Measurements from ENCODE around the gene ZMIZ1. TPM values are rescaled to one million over a fixed set of nuclear protein-coding genes. Genes with fewer than 3 reads are reported as not detected.
A peak's percentile ranks its signal among the peaks of the same experiment; 100 is the strongest.

Gene ZMIZ1
- total and polyA plus RNA-seq, 2 donors from 2014 or later: 14.2 to 97.6 TPM

DNA sequence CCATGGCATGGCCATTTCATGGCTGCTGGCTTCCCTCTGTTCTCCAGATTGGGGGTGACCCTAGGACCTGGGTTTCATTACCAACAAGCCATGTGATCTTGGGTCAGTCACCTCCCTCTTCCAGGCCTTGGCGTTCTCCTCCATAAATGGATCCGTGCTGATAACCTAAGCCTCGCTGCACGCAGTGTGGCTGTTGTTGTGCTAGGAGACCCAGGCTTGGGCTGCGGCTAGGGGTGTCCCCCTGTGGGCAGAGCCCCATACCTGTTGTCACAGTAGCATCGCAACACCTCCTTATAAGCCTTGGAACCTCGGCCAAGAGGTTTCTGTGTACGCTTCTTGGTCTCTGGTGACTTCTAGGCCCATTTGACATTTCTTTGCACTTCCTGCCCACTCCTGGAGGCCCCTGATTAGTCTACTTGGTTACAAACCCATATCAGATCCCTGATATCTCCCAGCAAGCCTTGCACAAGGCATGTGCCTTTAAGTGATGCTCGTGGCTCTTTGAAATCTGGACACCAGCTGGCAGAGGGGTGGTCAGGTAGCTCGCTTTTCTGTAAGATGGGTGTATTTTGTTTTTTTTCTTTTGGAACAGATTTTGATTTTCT is 23.6 kb downstream of the ZMIZ1 start:
- peaks cover 0 to 82% (median 61%) of the 10 kb centered on the region in 3 donors for H3K4me1 ChIP-seq (ENCODE audit: control insufficient read depth in 2 of 3, insufficient read depth in 2 of 3, low read depth in 1 of 3, low read length in 3 of 3)
- no peak for FAIRE-seq

GRCh38 chr10:79093658-79094411 is 25.1 kb downstream of the ZMIZ1 start:
- H3K9ac ChIP-seq (ENCODE audit: low read length in 3 of 3): peak overlapping the region in 1 of 3 donors; percentile 63
- FAIRE-seq (no peak), DNase-seq (peak in 4 of 5 donors; percentile 36 to 92 (median 54))
- H3K4me3 ChIP-seq (ENCODE audit: low read length in 3 of 3): no peak overlapping the region
- TF ChIP-seq, protein P1, sequence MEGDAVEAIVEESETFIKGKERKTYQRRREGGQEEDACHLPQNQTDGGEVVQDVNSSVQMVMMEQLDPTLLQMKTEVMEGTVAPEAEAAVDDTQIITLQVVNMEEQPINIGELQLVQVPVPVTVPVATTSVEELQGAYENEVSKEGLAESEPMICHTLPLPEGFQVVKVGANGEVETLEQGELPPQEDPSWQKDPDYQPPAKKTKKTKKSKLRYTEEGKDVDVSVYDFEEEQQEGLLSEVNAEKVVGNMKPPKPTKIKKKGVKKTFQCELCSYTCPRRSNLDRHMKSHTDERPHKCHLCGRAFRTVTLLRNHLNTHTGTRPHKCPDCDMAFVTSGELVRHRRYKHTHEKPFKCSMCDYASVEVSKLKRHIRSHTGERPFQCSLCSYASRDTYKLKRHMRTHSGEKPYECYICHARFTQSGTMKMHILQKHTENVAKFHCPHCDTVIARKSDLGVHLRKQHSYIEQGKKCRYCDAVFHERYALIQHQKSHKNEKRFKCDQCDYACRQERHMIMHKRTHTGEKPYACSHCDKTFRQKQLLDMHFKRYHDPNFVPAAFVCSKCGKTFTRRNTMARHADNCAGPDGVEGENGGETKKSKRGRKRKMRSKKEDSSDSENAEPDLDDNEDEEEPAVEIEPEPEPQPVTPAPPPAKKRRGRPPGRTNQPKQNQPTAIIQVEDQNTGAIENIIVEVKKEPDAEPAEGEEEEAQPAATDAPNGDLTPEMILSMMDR (IDR thresholded peaks at IDR 0.05; ENCODE audit: borderline replicate concordance, extremely low read depth, insufficient read depth): no peak
- H3K36me3 ChIP-seq (ENCODE audit: control insufficient read depth in 2 of 3, insufficient read depth in 3 of 3, low read length in 3 of 3): no peaks in the 10 kb centered on the region
- peak overlapping the region; percentile 87 to 93 for H3K27ac ChIP-seq (ENCODE audit: low read depth in 2 of 2, low read length in 2 of 2)
- no peaks in the 10 kb centered on the region for H3K9me3 ChIP-seq (ENCODE audit: control insufficient read depth in 2 of 3, insufficient read depth in 1 of 3, low read length in 3 of 3)
- no peaks in the 10 kb centered on the region for H3K27me3 ChIP-seq (ENCODE audit: control insufficient read depth, insufficient read depth, low read length)
- intact Hi-C loops (cut with DNase I): no loop called here
- H3K4me1 ChIP-seq (ENCODE audit: control insufficient read depth in 2 of 3, insufficient read depth in 2 of 3, low read depth in 1 of 3, low read length in 3 of 3): peaks cover 0 to 79% (median 62%) of the 10 kb centered on the region in 3 donors

More for the DNA sequence above, 23.6 kb downstream of the ZMIZ1 start:
- TF ChIP-seq, protein P1 (IDR thresholded peaks at IDR 0.05; ENCODE audit: borderline replicate concordance, extremely low read depth, insufficient read depth): no peak
- DNase-seq: no peak
- H3K9me3 ChIP-seq (ENCODE audit: control insufficient read depth in 2 of 3, insufficient read depth in 1 of 3, low read length in 3 of 3): no peaks in the 10 kb centered on the region
- H3K27ac ChIP-seq (ENCODE audit: low read depth in 2 of 2, low read length in 2 of 2): peak overlapping the region; percentile 43 to 78
- H3K4me3 ChIP-seq (ENCODE audit: low read length in 3 of 3): no peak overlapping the region
- peak overlapping the region in 1 of 3 donors; percentile 2 for H3K9ac ChIP-seq (ENCODE audit: low read length in 3 of 3)
- H3K27me3 ChIP-seq (ENCODE audit: control insufficient read depth, insufficient read depth, low read length): no peaks in the 10 kb centered on the region
- intact Hi-C loops (cut with DNase I): no loop called here
- no peaks in the 10 kb centered on the region for H3K36me3 ChIP-seq (ENCODE audit: control insufficient read depth in 2 of 3, insufficient read depth in 3 of 3, low read length in 3 of 3)

DNA sequence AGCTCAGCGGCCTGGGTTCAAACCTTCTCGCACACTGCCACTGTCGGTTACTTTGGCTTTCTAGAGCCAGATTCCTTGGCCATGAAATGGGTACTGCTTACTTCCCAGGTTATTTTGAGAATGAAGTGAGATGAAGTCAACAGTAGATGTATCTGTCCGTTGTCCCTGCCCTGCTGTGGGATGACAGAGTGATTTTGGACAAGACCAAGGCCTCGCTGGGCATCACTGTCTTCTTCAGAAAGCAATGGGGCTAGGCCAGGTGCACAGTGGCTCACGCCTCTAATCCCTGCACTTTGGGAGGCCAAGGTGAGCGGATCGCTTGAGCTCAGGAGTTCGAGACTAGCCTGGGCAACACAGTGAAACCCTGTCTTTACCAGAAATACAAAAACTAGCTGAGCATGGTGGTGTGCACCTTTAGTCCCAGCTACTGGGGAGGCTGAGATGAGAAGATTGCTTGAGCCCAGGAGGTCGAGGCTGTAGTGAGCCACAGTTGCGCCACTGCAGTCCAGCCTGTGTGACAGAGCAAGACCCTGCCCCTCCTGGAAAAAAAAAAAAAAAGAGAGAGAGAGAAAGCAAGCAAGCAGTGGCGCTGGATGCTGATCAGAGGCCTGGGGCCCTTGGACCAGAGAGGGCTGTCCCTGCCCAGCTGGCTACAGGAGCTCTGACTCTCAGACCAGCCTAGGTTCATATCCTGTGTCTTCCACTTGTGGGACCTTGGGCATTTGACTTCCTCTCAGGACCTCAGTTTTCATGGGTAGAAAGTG is 25.8 kb downstream of the ZMIZ1 start:
- no peaks in the 10 kb centered on the region for H3K36me3 ChIP-seq (ENCODE audit: control insufficient read depth in 2 of 3, insufficient read depth in 3 of 3, low read length in 3 of 3)
- H3K9me3 ChIP-seq (ENCODE audit: control insufficient read depth in 2 of 3, insufficient read depth in 1 of 3, low read length in 3 of 3): no peaks in the 10 kb centered on the region
- FAIRE-seq (no peak), DNase-seq (no peak)
- peaks cover 0 to 76% (median 59%) of the 10 kb centered on the region in 3 donors for H3K4me1 ChIP-seq (ENCODE audit: control insufficient read depth in 2 of 3, insufficient read depth in 2 of 3, low read depth in 1 of 3, low read length in 3 of 3)
- no peaks in the 10 kb centered on the region for H3K27me3 ChIP-seq (ENCODE audit: control insufficient read depth, insufficient read depth, low read length)
- peak overlapping the region; percentile 87 to 93 for H3K27ac ChIP-seq (ENCODE audit: low read depth in 2 of 2, low read length in 2 of 2)
- TF ChIP-seq, protein P1 (IDR thresholded peaks at IDR 0.05; ENCODE audit: borderline replicate concordance, extremely low read depth, insufficient read depth): no peak
- H3K9ac ChIP-seq (ENCODE audit: low read length in 3 of 3): peak overlapping the region in 1 of 3 donors; percentile 63
- intact Hi-C loops (cut with DNase I): no loop called here
- H3K4me3 ChIP-seq (ENCODE audit: low read length in 3 of 3): no peak overlapping the region

Measured in kidney (tissue), 14 donors.